CD14-positive monocyte (primary cell): Measurements from ENCODE around the gene HOXC11. TPM values are rescaled to one million over a fixed set of nuclear protein-coding genes. Genes with fewer than 3 reads are reported as not detected.

Experiments used
- DNase-seq, 3 donors: peaks; one replicate each; pipeline ENCODE4 v3.0.0-alpha.2; 2011 to 2022
- H2AFZ ChIP-seq: 2 replicates; pipeline ENCODE4 v1.6.0; 2012; ENCODE audit warnings: mild to moderate bottlenecking, low read depth, low read length, inconsistent platforms; ENCODE audit not compliant: insufficient read depth, poor library complexity, severe bottlenecking
- H3K27ac ChIP-seq, 2 donors: 1 replicate in 1 of 2; 2 replicates in 1 of 2; pipeline ENCODE4 v1.5.1; 2012 to 2013; ENCODE audit warnings: low read length in 2 of 2, control low read depth in 1 of 2, inconsistent platforms in 1 of 2, low read depth in 1 of 2, mild to moderate bottlenecking in 1 of 2
- H3K27me3 ChIP-seq, 2 donors: one replicate each; pipeline versions ENCODE4 v1.6.0 to v1.6.1; 2011 to 2013; ENCODE audit warnings: low read length in 2 of 2; ENCODE audit not compliant: control insufficient read depth in 2 of 2, insufficient read depth in 2 of 2
- H3K36me3 ChIP-seq, 2 donors: replicated peaks in 1 of 2; 1 replicate in 1 of 2; 2 replicates in 1 of 2; pipeline versions ENCODE4 v1.5.1 to v1.6.1; 2012 to 2013; ENCODE audit warnings: low read length in 2 of 2, control low read depth in 1 of 2, inconsistent platforms in 1 of 2, mild to moderate bottlenecking in 1 of 2; ENCODE audit not compliant: insufficient read depth in 2 of 2, control insufficient read depth in 1 of 2
- H3K4me1 ChIP-seq, 2 donors: 1 replicate in 1 of 2; 2 replicates in 1 of 2; pipeline versions ENCODE4 v1.5.1 to v1.6.1; 2012 to 2013; ENCODE audit warnings: low read length in 2 of 2, control low read depth in 1 of 2, inconsistent platforms in 1 of 2, mild to moderate bottlenecking in 1 of 2, moderate library complexity in 1 of 2; ENCODE audit not compliant: insufficient read depth in 2 of 2, control insufficient read depth in 1 of 2
- H3K4me2 ChIP-seq: replicated peaks from 2 replicates; pipeline ENCODE3; 2012; ENCODE audit warnings: low read length, moderate library complexity, mild to moderate bottlenecking; ENCODE audit not compliant: poor library complexity, severe bottlenecking; ENCODE audit errors: extremely low read depth
- H3K4me3 ChIP-seq, 3 experiments: fragments of 200-600 bp in 1 of 3; sonication (generic) in 1 of 3; replicated peaks in 1 of 3; 1 replicate in 2 of 3; 2 replicates in 1 of 3; pipeline ENCODE4 v1.5.1; 2011 to 2013; ENCODE audit warnings: low read length in 3 of 3, mild to moderate bottlenecking in 3 of 3, control low read depth in 2 of 3, low read depth in 2 of 3, inconsistent platforms in 1 of 3, moderate library complexity in 1 of 3
- H3K79me2 ChIP-seq: 2 replicates; pipeline ENCODE4 v1.6.0; 2012; ENCODE audit warnings: mild to moderate bottlenecking, control low read depth, inconsistent platforms, low read length, moderate library complexity; ENCODE audit not compliant: insufficient read depth
- H3K9ac ChIP-seq: 2 replicates; pipeline ENCODE4 v1.6.0; 2017; ENCODE audit warnings: low read length, mild to moderate bottlenecking; ENCODE audit not compliant: insufficient read depth, poor library complexity, severe bottlenecking
- H3K9me3 ChIP-seq, 2 donors: replicated peaks in 1 of 2; 1 replicate in 1 of 2; 2 replicates in 1 of 2; pipeline versions ENCODE4 v1.5.1 to v1.6.1; 2012 to 2013; ENCODE audit warnings: low read length in 2 of 2, control low read depth in 1 of 2; ENCODE audit not compliant: control insufficient read depth in 1 of 2, insufficient read depth in 1 of 2
- H4K20me1 ChIP-seq: 2 replicates; pipeline ENCODE4 v1.6.0; 2012; ENCODE audit warnings: mild to moderate bottlenecking, low read length, control low read depth, moderate library complexity; ENCODE audit not compliant: insufficient read depth
- H3K27ac Mint-ChIP-seq, 7 donors: one replicate each; pipeline ENCODE4 v1.8.0; 2020; ENCODE audit warnings: mild to moderate bottlenecking in 7 of 7, mixed read lengths in 7 of 7, moderate library complexity in 6 of 7, inconsistent platforms in 2 of 7
- H3K27me3 Mint-ChIP-seq, 3 donors: one replicate each; pipeline ENCODE4 v1.8.0; 2021 to 2022; ENCODE audit warnings: low read depth in 3 of 3, mild to moderate bottlenecking in 3 of 3, mixed read lengths in 3 of 3, moderate library complexity in 3 of 3, inconsistent platforms in 1 of 3
- H3K36me3 Mint-ChIP-seq, 2 donors: one replicate each; pipeline ENCODE4 v1.8.0; 2020; ENCODE audit warnings: mixed read lengths in 2 of 2, inconsistent platforms in 1 of 2, mild to moderate bottlenecking in 1 of 2
- H3K4me1 Mint-ChIP-seq: one replicate; pipeline ENCODE4 v1.8.0; 2020; ENCODE audit warnings: mild to moderate bottlenecking, mixed read lengths
- H3K4me3 Mint-ChIP-seq, 2 donors: one replicate each; pipeline ENCODE4 v1.8.0; 2020; ENCODE audit warnings: mild to moderate bottlenecking in 2 of 2, mixed read lengths in 2 of 2, moderate library complexity in 1 of 2
- H3K9me3 Mint-ChIP-seq, 7 donors: one replicate each; pipeline ENCODE4 v1.8.0; 2020 to 2022; ENCODE audit warnings: mixed read lengths in 7 of 7, mild to moderate bottlenecking in 6 of 7, moderate library complexity in 6 of 7, inconsistent platforms in 2 of 7
- WGBS: methylation state at CpG from one replicate; pipeline ENCODE4 v1.1.5; 2013; ENCODE audit warnings: missing lambda C conversion rate; ENCODE audit not compliant: insufficient coverage; 5-methylcytosine and 5-hydroxymethylcytosine counted together
- intact Hi-C, 2 donors: fragments of 100-400 bp; cut with micrococcal nuclease; formaldehyde crosslinking; loops; one replicate each; pipeline versions ENCODE4 v1.15.0 to v1.15.1; 2023
- polyA plus RNA-seq, 3 donors: library from polyadenylated mRNA; depleted of rRNA in 1 of 3; unstranded in 2 of 3; stranded (reverse) in 1 of 3; fragments of 300-500 nt in 2 of 3; fragments of >200 nt in 1 of 3; fragmentation: Illumina TruSeq in 2 of 3; gene quantifications; 1 replicate in 2 of 3; 2 replicates in 1 of 3; pipeline ENCODE4 v1.2.3, GENCODE V29; 2012 to 2021
- TF ChIP-seq, protein P1 (sequence below): fragments of 200-600 bp; IDR thresholded peaks from one replicate; pipeline ENCODE4 v1.8.0; 2022; ENCODE audit warnings: antibody characterized with exemption, mild to moderate bottlenecking

Gene HOXC11
- polyA plus RNA-seq, 3 donors: not detected

- Histone ChIP-seq H3K79me2 (no peaks in the 10 kb centered on the region), H3K4me1 (peaks cover 14 to 17% of the 10 kb centered on the region in 2 donors), H3K9me3 (peaks cover 2 to 58% of the 10 kb centered on the region in 2 donors), H3K4me3 (peak overlapping the region; percentile 2 to 73 (median 42)), H4K20me1 (no peaks in the 10 kb centered on the region), H2AFZ (peak overlapping the region; percentile 66), H3K9ac (no peak overlapping the region), H3K4me2 (peak overlapping the region; percentile 85), H3K27ac (no peak overlapping the region), H3K36me3 (no peaks in the 10 kb centered on the region), H3K27me3 (peaks cover 85 to 98% of the 10 kb centered on the region in 2 donors)
- Mint-ChIP-seq H3K4me3 (peak overlapping the region; percentile 85 to 96), H3K27me3 (peaks cover 98 to 99% (median 98%) of the 10 kb centered on the region in 3 donors), H3K36me3 (peaks cover 5 to 14% of the 10 kb centered on the region in 2 donors), H3K4me1 (peaks cover 26% of the 10 kb centered on the region), H3K27ac (peak overlapping the region in 1 of 7 donors; percentile 66), H3K9me3 (peaks cover 0 to 28% (median 13%) of the 10 kb centered on the region in 7 donors)
- DNase-seq: peak; percentile 73 to 84 (median 80)
- WGBS: 2% methylated on average over 35 of the region's 39 CpGs
- intact Hi-C loops: loop anchor here (2.0 to 5.0 kb wide), 2 partner anchors 195 to 196 kb away; no protein-coding TSS in a partner anchor
- TF ChIP-seq, protein P1, sequence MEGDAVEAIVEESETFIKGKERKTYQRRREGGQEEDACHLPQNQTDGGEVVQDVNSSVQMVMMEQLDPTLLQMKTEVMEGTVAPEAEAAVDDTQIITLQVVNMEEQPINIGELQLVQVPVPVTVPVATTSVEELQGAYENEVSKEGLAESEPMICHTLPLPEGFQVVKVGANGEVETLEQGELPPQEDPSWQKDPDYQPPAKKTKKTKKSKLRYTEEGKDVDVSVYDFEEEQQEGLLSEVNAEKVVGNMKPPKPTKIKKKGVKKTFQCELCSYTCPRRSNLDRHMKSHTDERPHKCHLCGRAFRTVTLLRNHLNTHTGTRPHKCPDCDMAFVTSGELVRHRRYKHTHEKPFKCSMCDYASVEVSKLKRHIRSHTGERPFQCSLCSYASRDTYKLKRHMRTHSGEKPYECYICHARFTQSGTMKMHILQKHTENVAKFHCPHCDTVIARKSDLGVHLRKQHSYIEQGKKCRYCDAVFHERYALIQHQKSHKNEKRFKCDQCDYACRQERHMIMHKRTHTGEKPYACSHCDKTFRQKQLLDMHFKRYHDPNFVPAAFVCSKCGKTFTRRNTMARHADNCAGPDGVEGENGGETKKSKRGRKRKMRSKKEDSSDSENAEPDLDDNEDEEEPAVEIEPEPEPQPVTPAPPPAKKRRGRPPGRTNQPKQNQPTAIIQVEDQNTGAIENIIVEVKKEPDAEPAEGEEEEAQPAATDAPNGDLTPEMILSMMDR: peak; percentile 96
Observed at GRCh38 chr12:54005853-54006558, 33.1 kb downstream of the HOXC11 start.

DNA sequence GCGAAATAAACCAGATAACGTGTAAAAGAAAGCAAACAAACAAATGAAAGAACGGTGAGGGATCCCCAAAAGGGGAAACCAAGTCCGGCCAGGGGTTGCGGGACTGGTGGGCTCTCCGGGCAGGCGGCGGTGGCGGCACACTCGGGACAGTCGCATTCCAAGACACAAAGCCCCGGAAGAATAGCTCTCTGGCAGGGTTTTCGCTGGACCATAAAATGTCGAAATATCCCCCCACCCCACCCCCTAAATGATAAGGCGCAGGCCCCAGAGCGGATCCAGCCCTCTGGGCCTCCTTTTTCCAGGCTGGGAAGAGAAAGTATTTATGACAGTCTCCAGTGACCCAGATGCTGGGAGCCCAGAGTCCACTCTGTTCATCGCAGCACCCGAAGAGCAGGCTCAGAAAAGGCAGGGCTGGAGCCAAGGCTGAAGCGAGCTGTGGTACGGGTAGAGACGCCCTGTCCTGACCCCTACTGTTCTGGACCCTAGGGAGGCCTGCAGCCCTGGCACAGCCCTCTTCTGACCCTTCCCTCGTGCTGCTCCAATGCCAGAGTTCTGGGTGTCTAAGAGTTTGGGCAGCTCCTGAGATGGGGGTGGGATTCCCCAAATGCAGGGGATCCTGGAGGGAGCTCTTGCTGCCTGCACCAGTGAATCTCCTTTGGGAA lies 33.8 kb downstream of the HOXC11 start:
- Histone ChIP-seq H3K79me2 (no peaks in the 10 kb centered on the region), H4K20me1 (no peaks in the 10 kb centered on the region), H3K36me3 (no peaks in the 10 kb centered on the region), H3K9me3 (peaks cover 2 to 54% of the 10 kb centered on the region in 2 donors), H3K27ac (no peak overlapping the region), H3K27me3 (peaks cover 85 to 98% of the 10 kb centered on the region in 2 donors), H3K9ac (no peak overlapping the region), H3K4me2 (peak overlapping the region; percentile 85), H3K4me1 (peaks cover 14 to 17% of the 10 kb centered on the region in 2 donors), H2AFZ (peak overlapping the region; percentile 66), H3K4me3 (peak overlapping the region; percentile 2 to 73 (median 42))
- intact Hi-C loops: loop anchor here (2.0 to 5.0 kb wide), 2 partner anchors 194 to 196 kb away; no protein-coding TSS in a partner anchor
- Mint-ChIP-seq H3K4me3 (peak overlapping the region; percentile 85 to 96), H3K36me3 (peaks cover 5 to 18% of the 10 kb centered on the region in 2 donors), H3K9me3 (peaks cover 0 to 26% (median 16%) of the 10 kb centered on the region in 7 donors), H3K27me3 (peaks cover 98 to 99% (median 98%) of the 10 kb centered on the region in 3 donors), H3K4me1 (peaks cover 33% of the 10 kb centered on the region), H3K27ac (peak overlapping the region in 1 of 7 donors; percentile 66)
- 11% methylated on average over 12 of the region's 22 CpGs for WGBS
- no peak for DNase-seq
- TF ChIP-seq, protein P1: no peak
